ENCODE measurements around the gene CAMK1D.
A peak's percentile ranks its signal among the peaks of the same experiment; 100 is the strongest.

CAMK1D gene

GRCh38 chr10:12405342-12406320 lies 56.3 kb downstream of the CAMK1D start (continued):
- TF ChIP-seq ZNF76 (tag by site-specific recombination; IDR thresholded peaks at IDR 0.05; ENCODE audit: borderline replicate concordance, low read depth) (no peak), FEZF1 (tag by site-specific recombination; IDR thresholded peaks at IDR 0.05) (peak; percentile 93), ZNF837 (tag by site-specific recombination; IDR thresholded peaks at IDR 0.05) (no peak), ZNF416 (tag by site-specific recombination; IDR thresholded peaks at IDR 0.05) (no peak), ZNF391 (tag by site-specific recombination; IDR thresholded peaks at IDR 0.05; ENCODE audit: borderline replicate concordance, low read depth) (peak; percentile 90), ZBTB7A (tag by site-specific recombination; IDR thresholded peaks at IDR 0.05; ENCODE audit: low read depth) (no peak), ZBTB8A (tag by site-specific recombination; IDR thresholded peaks at IDR 0.05) (peak; percentile 38), ZNF169 (tag by site-specific recombination; IDR thresholded peaks at IDR 0.05) (no peak), ZNF23 (tag by site-specific recombination; IDR thresholded peaks at IDR 0.05; ENCODE audit: borderline replicate concordance) (no peak), PRDM2 (tag by site-specific recombination; IDR thresholded peaks at IDR 0.05; ENCODE audit: borderline replicate concordance) (no peak), ZNF561 (tag by site-specific recombination; IDR thresholded peaks at IDR 0.05; ENCODE audit: borderline replicate concordance) (0 out of 2 replicates have a peak, but pooled peaks have one; percentile 16), TCF7L2 (IDR thresholded peaks at IDR 0.05; ENCODE audit: borderline replicate concordance, low read depth, low read length) (peak; percentile 41; the same call in 1 of the 2 replicates), ZNF350 (tag by site-specific recombination; IDR thresholded peaks at IDR 0.05) (no peak), IKZF3 (tag by site-specific recombination; IDR thresholded peaks at IDR 0.05) (peak; percentile 77), ZNF558 (tag by site-specific recombination; IDR thresholded peaks at IDR 0.05) (peak; percentile 53; the same call in 1 of the 2 replicates), ZNF184 (tag by site-specific recombination; IDR thresholded peaks at IDR 0.05) (peak; percentile 53; the same call in 1 of the 2 replicates), ZNF155 (tag by site-specific recombination; IDR thresholded peaks at IDR 0.05) (no peak), YY1 (tag by site-specific recombination; IDR thresholded peaks at IDR 0.05) (no peak), ZEB2 (tag by site-specific recombination; IDR thresholded peaks at IDR 0.05) (peak; percentile 93), GFI1B (tag by site-specific recombination; IDR thresholded peaks at IDR 0.05) (0 out of 2 replicates have a peak, but pooled peaks have one; percentile 56), ZNF10 (tag by site-specific recombination; IDR thresholded peaks at IDR 0.05) (peak; percentile 72; the same call in 1 of the 2 replicates), ZNF341 (tag by site-specific recombination; IDR thresholded peaks at IDR 0.05; ENCODE audit: low read depth) (no peak; the same call in 1 of the 2 replicates), ZNF660 (tag by site-specific recombination; IDR thresholded peaks at IDR 0.05) (0 out of 2 replicates have a peak, but pooled peaks have one; percentile 10), ZBTB20 (tag by site-specific recombination; IDR thresholded peaks at IDR 0.05) (peak; percentile 41; the same call in 1 of the 2 replicates), ZNF404 (tag by site-specific recombination; IDR thresholded peaks at IDR 0.05) (no peak), BCL11B (tag by site-specific recombination; IDR thresholded peaks at IDR 0.05; ENCODE audit: low read depth) (no peak), KLF1 (tag by site-specific recombination; IDR thresholded peaks at IDR 0.05) (no peak), MZF1 (tag by site-specific recombination; IDR thresholded peaks at IDR 0.05; ENCODE audit: borderline replicate concordance) (no peak)
- TF ChIP-seq, protein P1, sequence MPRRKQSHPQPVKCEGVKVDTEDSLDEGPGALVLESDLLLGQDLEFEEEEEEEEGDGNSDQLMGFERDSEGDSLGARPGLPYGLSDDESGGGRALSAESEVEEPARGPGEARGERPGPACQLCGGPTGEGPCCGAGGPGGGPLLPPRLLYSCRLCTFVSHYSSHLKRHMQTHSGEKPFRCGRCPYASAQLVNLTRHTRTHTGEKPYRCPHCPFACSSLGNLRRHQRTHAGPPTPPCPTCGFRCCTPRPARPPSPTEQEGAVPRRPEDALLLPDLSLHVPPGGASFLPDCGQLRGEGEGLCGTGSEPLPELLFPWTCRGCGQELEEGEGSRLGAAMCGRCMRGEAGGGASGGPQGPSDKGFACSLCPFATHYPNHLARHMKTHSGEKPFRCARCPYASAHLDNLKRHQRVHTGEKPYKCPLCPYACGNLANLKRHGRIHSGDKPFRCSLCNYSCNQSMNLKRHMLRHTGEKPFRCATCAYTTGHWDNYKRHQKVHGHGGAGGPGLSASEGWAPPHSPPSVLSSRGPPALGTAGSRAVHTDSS (tag by site-specific recombination; IDR thresholded peaks at IDR 0.05): peak; percentile 10; the same call in 1 of the 2 replicates
- TF ChIP-seq, protein P2, sequence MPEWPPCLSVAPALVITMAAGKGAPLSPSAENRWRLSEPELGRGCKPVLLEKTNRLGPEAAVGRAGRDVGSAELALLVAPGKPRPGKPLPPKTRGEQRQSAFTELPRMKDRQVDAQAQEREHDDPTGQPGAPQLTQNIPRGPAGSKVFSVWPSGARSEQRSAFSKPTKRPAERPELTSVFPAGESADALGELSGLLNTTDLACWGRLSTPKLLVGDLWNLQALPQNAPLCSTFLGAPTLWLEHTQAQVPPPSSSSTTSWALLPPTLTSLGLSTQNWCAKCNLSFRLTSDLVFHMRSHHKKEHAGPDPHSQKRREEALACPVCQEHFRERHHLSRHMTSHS (tag by site-specific recombination; IDR thresholded peaks at IDR 0.05): peak; percentile 87
- TF ChIP-seq, protein P3, sequence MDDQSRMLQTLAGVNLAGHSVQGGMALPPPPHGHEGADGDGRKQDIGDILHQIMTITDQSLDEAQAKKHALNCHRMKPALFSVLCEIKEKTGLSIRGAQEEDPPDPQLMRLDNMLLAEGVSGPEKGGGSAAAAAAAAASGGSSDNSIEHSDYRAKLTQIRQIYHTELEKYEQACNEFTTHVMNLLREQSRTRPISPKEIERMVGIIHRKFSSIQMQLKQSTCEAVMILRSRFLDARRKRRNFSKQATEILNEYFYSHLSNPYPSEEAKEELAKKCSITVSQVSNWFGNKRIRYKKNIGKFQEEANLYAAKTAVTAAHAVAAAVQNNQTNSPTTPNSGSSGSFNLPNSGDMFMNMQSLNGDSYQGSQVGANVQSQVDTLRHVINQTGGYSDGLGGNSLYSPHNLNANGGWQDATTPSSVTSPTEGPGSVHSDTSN (CRISPR knock-in tag; IDR thresholded peaks at IDR 0.05): no peak

All from HEK293 (cell line).